Renal pelvis (tissue), 3 donors: Measurements from ENCODE around the gene CD83. TPM values are rescaled to one million over a fixed set of nuclear protein-coding genes. Genes with fewer than 3 reads are reported as not detected.

Source experiments
- polyA plus RNA-seq, 3 donors: library from polyadenylated mRNA; unstranded; fragments of 120-200 nt; gene quantifications; one replicate each; pipeline ENCODE4 v1.2.1, GENCODE V29; 2013; ENCODE audit not compliant: insufficient read length in 3 of 3

The CD83 gene
- polyA plus RNA-seq, 3 donors: 9.5 to 12.7 (median 11.2) TPM

Other genes starting within 250 kb of the CD83 start
- 1 to 10 TPM; 3.0 to 4.1 (median 3.5) TPM for gene RNF182, start 192.8 kb upstream of the CD83 start, polyA plus RNA-seq